HG02973 (cell line): ENCODE measurements around the gene KIF13A.
"Not testable (repeated sequence)": the region's sequence is repeated elsewhere in the genome, so short reads cannot be mapped to it uniquely, and the experiment has no call there.

Source experiments
- ATAC-seq: cut with Tn5 transposase; IDR thresholded peaks from one replicate; pipeline ENCODE4 v1.9.1; 2021; ENCODE audit warnings: moderate library complexity; ENCODE audit not compliant: unreplicated experiment

Gene KIF13A

GRCh38 chr6:17812311-17812710 lies 175.1 kb downstream of the KIF13A start:
- ATAC-seq, result no peak

- no peak for ATAC-seq
Observed at GRCh38 chr6:17808609-17809008, 178.8 kb downstream of the KIF13A start.

- ATAC-seq, result not testable (repeated sequence)
Observed at GRCh38 chr6:17807431-17807830, 180.0 kb downstream of the KIF13A start.

GRCh38 chr6:17803409-17803808 lies 184.0 kb downstream of the KIF13A start:
- no peak for ATAC-seq

- no peak for ATAC-seq
Observed at GRCh38 chr6:17798477-17799154, 188.8 kb downstream of the KIF13A start.

- no peak for ATAC-seq
Observed at GRCh38 chr6:17790489-17790888, 196.9 kb downstream of the KIF13A start.

GRCh38 chr6:17785094-17785787 lies 202.2 kb downstream of the KIF13A start:
- no peak for ATAC-seq

- ATAC-seq, result no peak
Observed at GRCh38 chr6:17780061-17780460, 207.4 kb downstream of the KIF13A start.

GRCh38 chr6:17771609-17772008 lies 215.8 kb downstream of the KIF13A start:
- no peak for ATAC-seq

GRCh38 chr6:17768881-17769280 lies 218.6 kb downstream of the KIF13A start:
- ATAC-seq, result no peak

GRCh38 chr6:17768388-17768787 lies 219.0 kb downstream of the KIF13A start:
- no peak for ATAC-seq

- ATAC-seq, result no peak
Observed at GRCh38 chr6:17762651-17763050, 224.8 kb downstream of the KIF13A start.

GRCh38 chr6:17758119-17758518 lies 229.3 kb downstream of the KIF13A start:
- ATAC-seq, result no peak

- ATAC-seq, result no peak
Observed at GRCh38 chr6:17754254-17754653, 233.2 kb downstream of the KIF13A start.

GRCh38 chr6:17745324-17745723 lies 242.1 kb downstream of the KIF13A start:
- ATAC-seq, result not testable (repeated sequence)

- not testable (repeated sequence) for ATAC-seq
Observed at GRCh38 chr6:17744757-17745308, 242.6 kb downstream of the KIF13A start.

GRCh38 chr6:17744019-17744756 lies 243.2 kb downstream of the KIF13A start:
- ATAC-seq, result no peak

GRCh38 chr6:17741507-17741906 lies 245.9 kb downstream of the KIF13A start:
- ATAC-seq, result no peak

GRCh38 chr6:17740559-17741220 lies 246.7 kb downstream of the KIF13A start:
- ATAC-seq, result no peak

GRCh38 chr6:17737704-17738252 lies 249.7 kb downstream of the KIF13A start:
- ATAC-seq, result no peak

GRCh38 chr6:17735311-17735710 lies 252.1 kb downstream of the KIF13A start:
- ATAC-seq, result not testable (repeated sequence)
